ENCODE measurements around the gene ITLN1.

ITLN1 gene

DNA sequence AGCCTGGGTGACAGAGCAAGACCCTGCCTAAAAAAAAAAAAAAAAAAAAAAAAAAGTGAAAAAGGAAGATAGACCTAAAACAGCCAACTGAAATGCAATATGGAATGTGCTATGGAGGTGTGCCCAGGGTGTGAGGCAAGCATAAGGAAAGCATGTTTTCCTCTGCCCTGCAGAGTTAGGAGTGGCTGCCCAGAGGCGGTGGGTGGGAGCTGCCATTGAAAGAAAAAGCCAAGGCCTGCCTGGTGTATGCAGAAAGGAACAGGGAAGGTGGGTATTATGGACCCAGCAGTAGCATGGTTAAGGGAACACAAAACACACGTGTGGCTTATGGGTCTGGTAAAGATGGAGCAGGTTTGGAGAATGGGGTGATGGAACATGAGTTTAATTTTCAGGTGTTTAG, 31.2 kb downstream of the ITLN1 start:
- DNase-seq = no peak

DNA sequence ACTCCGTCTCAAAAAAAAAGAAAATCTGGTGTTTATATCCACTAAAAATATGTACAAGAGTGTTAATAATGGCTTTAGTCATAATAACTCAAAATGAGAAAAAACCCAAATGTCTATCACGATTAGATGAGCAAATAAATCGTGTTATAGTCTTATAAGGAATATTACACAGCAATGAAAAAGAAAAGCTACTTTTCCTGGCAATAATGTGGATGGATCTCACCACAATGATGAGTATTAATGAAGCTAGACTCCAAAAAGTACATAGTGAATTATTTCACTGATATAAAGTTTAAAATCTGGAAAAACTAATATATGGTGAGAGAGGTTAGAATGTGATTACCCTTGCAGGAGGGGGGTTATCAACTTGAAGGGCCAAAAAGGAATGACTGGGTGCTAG, 32.0 kb downstream of the ITLN1 start:
- DNase-seq = no peak

DNA sequence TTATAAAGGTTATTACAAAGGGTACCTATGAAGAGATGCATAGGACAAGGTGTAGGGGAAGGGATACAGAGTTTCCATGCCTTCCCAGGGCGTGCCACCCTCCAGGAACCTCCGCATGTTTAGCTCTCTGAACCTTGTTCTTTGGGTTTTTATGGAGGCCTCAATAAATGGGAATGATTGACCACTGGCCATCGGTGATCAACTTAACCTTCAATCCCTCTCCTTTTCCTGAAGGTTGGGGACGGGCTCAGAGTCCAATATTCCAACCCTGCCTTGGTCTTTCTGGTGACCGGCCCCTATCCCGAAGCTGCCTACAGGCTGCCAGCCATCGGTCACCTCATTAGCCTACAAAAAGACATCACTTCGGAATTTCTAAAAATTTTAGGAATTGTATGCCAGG, 34.0 kb downstream of the ITLN1 start:
- no peak for DNase-seq

DNA sequence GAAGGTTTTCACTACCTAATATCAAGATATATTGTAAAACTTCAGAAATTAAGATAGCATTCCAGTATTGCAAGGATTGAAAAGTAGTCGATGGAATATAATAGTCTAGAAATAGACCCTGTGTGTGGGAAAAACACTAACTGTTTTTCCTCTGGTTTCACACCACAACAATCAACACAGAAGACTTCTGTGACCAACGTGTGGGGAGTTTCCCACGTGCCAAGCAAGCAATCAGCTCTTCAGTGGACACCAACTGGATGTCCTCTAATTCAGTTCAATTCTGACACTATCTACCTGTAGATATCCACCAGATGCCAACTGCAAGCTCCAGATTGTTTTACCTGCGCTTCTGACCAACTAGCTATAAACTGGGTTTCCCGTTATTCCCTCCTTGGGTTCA, 34.4 kb downstream of the ITLN1 start:
- no peak for DNase-seq

DNA sequence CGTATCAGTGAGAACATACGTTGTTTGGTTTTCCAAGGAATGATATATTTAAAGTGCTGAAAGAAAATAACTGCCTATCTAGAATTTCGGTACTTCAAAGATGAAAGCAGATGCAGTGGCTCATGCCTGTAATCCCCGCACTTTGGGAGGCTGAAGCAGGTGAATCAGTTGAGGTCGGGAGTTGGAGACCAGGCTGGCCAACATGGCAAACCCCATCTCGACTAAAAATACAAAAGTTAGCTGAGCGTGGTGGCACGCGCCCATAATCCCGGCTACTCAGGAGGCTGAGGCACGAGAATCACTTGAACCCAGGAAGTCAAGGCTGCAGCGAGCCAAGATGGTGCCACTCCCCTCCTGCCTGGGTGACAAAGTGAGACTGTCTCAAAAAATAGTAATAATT, 38.7 kb downstream of the ITLN1 start:
- no peak for DNase-seq

DNA sequence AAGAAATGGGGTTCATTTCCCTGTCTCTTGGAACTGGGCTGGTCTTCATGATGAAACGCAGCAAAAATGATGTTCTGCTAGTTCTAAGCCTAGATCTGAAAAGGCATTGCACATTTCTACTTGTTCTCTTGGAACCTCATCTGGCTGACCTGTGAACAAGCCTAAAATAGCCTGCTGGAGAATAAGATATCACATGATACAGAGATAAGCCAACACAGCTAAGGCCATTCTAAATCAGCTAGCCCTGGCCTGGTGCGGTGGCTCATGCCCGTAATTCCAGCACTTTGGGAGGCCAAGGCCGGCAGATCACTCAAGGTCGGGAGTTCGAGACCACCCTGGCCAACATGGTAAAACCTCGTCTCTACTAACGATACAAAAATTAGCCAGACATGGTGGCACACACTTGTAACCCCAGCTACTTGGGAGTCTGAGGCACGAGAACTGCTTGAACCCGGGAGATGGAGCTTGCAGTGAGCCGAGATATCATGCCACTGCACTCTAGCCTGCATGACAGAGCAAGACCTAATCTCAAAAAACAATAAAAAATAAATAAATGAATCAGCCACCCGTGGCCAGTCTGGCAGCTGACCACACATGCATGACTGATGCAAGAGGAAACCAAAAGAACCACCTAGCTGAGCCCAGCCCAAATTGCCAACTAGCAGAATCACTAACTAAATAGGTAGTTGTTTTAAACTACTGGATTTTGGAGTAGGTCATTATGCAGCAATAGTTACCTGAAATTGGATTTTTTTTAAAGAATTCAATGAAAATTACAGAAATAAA, 40.3 kb downstream of the ITLN1 start:
- DNase-seq = no peak

DNA sequence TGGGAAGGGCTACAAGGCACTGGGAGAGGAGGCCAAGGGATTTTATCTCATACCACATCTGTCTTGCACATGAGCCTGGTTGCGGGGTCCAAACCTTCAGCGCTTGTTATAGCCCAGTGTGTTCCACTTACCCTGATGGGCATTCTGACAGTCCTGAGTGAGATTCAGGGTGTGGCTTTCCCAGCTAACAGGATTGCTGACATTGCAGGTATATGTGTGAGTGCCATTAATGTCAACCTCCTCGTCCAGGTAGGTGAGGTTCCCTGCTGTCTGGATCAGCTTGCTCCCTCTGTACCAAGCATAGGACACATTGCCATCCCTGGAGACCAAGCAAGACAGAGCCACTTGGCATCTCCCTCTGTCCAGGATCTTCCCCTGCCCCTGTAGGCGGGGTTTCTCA, 43.9 kb downstream of the ITLN1 start:
- DNase-seq = no peak

DNA sequence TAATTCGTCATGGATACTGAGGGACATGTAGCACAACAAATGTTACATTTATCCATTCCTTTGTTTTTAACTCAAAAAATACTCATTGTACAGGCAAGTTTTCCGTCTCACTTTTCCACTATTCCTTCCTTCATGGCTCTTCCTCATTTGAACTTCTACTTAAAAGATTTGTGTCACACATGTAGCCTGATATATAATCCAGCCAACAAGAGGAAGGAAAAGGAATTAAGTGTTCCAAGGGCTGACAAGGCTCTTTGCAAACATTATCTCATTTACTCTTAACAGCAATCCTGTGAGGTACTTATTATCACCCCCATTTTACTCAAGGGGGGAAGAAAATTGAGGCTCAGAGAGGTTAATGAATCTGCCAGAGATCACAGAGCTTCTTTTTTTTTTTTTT, 45.2 kb downstream of the ITLN1 start:
- DNase-seq = no peak

DNA sequence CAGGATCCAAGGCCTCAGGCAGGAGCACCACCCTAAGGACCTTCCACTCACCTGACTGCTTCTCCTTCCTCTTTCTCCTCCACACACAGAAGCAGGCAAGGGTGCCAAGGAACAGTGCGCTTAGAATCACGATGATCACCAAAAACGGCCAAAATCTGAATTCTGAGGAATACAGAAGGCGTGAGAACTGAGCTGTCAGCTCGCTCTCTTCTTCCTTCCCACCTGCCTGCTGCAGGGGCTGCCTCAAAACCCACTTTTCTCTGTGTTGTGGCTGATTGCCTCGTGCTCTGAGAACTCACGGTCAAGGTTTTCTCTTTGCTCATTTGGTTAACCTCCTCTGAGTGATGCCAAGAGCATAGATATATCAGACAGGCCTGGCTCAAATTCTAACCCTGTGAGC, 46.1 kb downstream of the ITLN1 start:
- DNase-seq = no peak

DNA sequence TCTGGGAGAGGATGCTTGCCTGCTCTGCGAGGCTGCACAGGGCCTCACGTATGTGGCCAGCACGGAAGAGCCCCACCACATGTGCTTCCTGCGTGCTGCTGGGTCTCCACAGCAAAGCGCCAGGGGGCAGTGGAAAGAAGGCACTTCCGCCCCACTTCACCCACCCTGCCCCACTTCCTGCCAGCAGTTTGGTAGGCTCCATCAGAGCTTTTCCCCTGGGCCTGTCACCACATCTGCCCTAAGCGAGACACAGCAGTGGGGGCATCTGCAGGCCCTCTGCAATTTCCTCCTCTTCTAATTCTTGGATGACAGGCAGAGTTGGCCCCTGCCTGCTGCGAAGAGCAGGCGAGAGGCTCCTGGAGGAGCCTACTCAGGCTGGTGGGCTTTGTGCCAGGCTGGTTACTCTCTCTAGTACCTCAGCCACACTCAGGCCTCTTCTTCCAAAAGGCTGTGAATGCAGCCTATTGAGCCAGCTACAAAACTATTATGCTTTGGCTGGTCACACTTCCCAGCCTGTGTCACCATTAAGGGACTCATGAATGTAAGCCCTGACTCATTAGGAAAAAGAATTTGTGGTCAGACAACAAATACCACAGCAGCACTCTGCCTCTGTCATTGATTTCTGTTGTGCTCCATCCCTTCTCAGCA, 47.3 kb downstream of the ITLN1 start:
- DNase-seq = no peak

DNA sequence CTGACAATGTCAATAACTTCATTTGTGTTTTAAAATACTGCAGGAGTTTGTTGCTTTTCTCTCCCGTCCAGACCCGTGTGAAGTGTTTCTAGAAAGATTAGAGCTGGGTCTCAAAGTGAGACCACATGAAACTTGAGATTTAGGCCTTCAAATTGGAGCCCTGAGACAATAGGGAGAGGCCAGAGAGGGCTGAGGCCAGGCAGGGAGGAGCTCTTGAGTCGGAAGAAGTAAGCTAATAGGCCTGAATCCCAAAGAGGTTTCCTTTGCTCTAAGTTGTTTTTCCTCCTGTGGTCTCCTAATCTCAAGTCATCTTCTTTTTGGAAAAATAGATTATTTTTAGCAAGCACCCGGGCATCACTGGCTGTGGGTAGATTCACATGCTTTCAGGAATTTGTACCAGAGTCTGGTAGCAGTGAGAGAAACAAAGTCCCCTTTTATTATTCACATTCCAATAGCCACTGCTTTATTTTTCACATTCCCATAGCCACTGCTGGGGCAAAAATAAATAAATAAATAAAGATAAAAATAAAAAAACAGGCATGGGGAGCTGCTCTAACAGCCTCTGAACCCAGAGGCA, 47.9 kb downstream of the ITLN1 start:
- no peak for DNase-seq

DNA sequence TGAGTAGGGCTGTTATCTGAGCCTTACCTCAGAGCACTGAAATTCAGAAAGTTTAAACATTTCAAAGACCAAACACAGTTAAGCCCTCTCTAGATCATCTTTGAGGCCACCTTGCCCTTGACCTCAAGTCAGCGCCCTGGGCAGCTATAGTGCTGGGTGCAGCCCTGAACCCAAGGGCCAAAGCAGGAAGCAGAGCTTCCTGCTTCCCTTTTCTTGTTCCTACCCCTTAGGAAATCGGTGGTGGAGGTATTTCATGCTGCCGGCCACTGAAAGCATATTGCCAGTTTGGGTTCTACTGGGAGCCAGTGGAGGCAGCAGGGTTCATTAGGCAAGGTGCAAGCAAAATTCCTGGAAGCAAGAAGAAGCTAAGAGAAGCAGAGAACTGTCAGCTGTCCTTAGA, 48.4 kb downstream of the ITLN1 start:
- DNase-seq = no peak

DNA sequence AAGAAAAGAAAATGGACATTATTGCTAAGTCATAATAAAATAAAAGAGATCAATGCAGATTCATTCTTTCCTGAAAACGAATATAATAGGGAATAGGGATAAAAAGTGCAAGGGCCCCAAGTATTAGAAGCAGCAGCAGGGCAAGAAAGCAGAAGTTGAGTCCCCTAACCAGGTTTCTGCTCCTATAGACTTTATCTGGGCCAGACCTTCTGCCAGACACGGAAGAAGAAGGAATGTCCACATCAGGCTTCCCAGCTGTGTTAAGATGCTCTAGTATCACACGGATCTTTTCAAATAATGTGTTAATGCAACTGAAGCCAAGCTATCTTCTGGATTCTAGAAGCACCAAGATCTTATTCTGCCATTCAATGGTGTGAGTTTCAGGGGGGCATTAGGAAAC, 49.2 kb downstream of the ITLN1 start:
- DNase-seq = no peak

DNA sequence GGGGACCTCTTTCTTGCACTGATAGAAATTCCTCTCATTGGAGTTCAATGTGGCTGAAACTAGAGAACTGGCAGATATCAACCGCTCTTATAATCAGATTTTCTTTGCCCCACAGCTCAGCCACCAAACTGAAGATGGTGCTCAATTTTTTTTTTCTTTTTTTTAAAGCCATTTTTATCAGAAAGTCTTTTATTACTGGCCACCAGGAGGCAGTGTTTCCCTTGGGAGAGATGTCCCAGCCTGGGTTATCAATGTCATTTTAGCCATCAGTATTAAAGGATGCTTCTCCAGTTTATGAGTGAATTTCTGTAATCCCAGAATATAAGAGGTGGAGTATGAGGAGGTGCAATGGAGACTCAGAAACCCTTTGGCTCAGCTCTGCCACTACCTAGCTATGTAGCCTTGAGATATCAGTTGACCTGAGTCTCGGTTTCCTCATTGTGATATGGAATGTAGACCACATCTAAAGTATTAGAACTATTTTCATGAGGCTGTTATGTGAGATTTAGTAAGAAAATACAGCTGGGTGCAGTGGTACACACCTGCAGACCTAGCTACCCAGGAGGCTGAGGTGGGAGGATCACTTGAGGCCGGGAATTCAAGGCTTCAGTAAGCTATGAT, 49.9 kb downstream of the ITLN1 start:
- no peak for DNase-seq

DNA sequence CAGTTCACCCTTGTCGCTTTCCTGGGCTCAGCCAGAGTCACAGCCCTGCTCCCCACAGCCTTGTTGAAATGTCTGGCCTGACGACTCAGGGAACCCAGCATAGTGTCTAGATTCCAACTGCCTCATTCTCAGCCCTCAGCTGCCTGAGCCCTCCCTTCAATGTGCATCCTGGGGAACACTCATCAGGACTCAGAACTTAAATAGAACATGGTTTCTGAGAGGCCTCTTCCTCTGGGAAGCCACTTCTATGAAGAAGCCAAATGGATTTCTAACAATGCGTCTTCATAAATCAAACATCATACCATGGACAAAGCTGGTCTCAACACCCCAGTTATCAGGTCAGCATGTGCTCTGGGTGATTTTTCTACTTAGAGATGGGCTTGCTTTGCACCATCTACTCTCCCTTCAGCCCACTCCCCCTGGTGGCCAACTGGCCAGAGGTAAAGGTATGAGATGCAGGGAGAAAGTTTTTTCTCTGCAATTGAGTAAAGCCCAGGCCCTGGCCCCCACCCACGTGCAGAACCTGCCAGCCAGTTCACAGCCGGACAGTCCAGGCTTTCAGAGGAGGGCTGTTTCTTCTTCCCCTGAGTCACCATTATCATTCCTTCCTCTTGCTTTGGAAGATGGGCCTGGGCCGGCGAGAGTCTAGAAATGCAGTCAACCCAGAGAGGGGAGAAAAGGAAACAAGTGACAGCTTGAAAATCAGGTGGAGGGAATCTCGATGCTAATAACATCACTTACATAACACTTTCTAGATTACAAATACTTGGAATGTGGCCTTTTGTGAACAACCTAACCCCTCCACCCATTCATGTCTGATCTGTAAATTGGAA, 54.4 kb downstream of the ITLN1 start:
- no peak for DNase-seq

DNA sequence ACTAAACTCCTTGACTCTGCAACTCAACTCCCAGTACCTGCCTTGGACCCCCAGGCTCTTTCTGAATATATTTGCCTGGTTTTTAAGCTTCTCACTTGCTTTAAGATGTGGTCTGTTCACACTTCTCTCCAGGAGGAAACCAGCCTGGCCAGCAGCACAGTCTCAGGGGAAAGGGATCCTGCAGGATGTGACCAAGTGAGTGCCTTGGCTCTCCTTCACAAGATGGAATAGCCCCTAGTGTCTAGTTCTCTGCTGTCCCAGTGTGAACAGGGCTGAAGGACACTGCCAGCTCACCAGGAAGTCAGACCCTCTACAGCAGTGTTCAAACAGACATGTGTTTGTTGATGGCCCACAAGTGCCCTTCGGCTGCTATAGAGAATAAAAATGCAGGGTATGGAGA, 55.2 kb downstream of the ITLN1 start:
- no peak for DNase-seq

DNA sequence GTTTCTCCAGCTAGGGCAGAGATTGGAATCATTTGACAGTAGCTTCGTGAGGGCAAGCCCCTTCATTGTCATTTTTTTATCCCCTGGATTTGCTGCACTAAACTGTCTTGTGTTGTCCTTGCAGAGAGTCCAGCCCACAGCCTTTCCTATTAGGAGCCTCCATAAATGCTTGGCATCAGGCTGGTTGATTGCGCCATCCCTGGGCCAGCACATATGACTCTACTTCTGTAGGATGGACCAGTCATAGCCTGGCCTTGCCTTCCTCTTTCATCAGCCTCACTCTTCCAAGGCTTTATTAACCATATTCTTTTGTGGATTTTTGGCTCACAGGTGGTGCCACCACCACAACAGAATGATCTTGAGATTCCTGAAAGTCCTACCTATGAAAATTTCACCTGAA, 57.6 kb downstream of the ITLN1 start:
- no peak for DNase-seq

DNA sequence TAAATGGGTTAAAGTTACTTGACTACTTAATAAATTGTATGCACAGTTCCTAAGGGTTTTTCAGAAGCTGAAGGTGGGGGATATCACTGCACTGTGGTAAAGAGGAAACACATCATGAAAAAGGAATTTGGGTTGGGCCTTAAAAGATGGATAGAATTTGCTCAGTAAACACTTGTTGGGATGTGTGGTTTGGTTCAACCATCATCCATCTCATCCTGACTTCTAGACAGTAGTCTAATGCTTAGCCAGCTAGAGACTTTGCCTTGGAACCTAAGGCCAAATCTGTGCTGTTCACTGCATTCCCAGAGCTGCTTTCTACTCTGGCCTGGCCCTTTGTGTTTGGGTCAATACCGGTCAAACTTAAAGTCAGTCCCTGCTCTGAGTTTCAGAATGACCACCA, 58.4 kb downstream of the ITLN1 start:
- DNase-seq = no peak
